C4-2B (cell line): ENCODE measurements around the gene CENPC.
"Not testable (repeated sequence)": the region's sequence is repeated elsewhere in the genome, so short reads cannot be mapped to it uniquely, and the experiment has no call there.

Experiments
- H3K27ac ChIP-seq: fragments of 450-650 bp; 2 replicates; pipeline ENCODE4 v1.5.1; 2017
- ZFX ChIP-seq: fragments of 450-650 bp; IDR thresholded peaks from 2 replicates; pipeline ENCODE4 v1.6.1; 2017
- TF ChIP-seq, protein P1 (sequence below): fragments of 450-650 bp; conservative IDR thresholded peaks from 2 replicates; pipeline ENCODE4 v1.5.1; 2017; ENCODE audit warnings: mild to moderate bottlenecking

CENPC gene

DNA sequence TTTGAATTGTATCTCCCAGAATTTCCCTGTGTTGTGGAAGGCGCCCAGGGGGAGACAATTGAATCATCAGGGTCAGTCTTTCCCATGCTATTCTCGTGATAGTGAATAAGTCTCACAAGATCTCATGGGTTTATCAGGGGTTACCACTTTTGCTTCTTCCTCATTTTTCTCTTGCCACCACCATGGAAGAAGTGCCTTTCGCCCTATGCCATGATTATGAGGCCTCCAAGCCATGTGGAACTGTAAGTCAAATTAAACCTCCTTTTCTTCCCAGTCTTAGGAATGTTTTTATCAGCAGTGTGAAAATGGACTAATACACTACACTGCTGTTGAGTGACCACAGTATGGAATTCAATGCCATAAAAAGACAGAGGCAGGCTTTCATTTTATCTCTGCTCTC, 12.2 kb downstream of the CENPC start:
- H3K27ac ChIP-seq: no peak overlapping the region
- TF ChIP-seq, protein P1, sequence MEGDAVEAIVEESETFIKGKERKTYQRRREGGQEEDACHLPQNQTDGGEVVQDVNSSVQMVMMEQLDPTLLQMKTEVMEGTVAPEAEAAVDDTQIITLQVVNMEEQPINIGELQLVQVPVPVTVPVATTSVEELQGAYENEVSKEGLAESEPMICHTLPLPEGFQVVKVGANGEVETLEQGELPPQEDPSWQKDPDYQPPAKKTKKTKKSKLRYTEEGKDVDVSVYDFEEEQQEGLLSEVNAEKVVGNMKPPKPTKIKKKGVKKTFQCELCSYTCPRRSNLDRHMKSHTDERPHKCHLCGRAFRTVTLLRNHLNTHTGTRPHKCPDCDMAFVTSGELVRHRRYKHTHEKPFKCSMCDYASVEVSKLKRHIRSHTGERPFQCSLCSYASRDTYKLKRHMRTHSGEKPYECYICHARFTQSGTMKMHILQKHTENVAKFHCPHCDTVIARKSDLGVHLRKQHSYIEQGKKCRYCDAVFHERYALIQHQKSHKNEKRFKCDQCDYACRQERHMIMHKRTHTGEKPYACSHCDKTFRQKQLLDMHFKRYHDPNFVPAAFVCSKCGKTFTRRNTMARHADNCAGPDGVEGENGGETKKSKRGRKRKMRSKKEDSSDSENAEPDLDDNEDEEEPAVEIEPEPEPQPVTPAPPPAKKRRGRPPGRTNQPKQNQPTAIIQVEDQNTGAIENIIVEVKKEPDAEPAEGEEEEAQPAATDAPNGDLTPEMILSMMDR: no peak
- TF ChIP-seq ZFX: no peak

DNA sequence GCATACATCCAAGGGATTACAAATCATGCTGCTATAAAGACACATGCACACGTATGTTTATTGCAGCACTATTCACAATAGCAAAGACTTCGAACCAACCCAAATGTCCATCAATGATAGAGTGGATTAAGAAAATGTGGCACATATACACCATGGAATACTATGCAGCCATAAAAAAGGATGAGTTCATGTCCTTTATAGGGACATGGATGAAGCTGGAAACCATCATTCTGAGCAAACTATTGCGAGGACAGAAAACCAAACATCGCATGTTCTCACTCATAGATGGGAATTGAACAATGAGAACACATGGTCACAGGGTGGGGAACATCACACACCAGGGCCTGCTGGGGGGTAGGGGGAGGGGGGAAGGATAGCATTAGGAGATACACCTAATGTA, 12.9 kb downstream of the CENPC start:
- not testable (repeated sequence) for H3K27ac ChIP-seq

DNA sequence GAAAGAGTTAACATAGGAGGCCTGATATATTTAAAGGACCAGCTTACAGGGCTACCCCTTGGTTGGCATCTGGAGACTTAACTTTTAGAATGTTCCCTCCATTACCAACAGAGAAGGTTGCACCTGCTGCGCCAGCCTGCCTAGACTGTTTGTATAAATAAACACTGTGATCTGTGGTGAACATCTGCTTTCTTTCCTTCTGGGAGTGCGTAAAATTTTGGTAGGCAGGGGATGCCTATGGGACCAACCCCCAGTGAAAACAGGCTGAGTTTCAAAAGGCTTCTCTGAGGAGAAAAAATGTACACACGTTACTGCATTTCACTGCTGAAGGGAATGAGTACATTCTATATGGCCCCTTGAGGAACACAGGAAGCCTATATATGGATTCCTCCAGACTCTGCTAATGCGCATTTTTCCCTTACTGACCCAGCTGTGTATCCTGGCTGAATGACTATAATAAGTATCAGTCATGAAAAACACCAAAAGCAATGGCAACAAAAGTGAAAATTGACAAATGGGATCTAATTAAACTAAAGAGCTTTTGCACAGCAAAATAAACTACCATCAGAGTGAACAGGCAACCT, 13.8 kb downstream of the CENPC start:
- TF ChIP-seq, protein P1: no peak
- TF ChIP-seq ZFX: no peak
- H3K27ac ChIP-seq: no peak overlapping the region

DNA sequence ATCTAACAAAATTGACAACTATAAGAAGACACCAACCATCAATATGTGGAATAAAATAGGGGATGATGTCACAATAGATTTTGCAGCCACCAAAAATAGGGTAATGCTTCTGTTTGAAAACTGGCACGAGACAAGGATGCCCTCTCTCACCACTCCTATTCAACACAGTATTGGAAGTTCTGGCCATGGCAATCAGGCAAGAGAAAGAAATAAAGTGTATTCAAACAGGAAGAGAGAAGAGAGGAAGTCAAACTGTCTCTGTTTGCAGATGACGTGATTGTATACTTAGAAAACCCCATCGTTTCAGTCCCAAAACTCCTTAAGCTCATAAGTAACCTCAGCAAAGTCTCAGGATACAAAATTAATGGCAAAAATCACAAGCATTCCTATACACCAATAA, 21.2 kb downstream of the CENPC start:
- H3K27ac ChIP-seq: not testable (repeated sequence)

DNA sequence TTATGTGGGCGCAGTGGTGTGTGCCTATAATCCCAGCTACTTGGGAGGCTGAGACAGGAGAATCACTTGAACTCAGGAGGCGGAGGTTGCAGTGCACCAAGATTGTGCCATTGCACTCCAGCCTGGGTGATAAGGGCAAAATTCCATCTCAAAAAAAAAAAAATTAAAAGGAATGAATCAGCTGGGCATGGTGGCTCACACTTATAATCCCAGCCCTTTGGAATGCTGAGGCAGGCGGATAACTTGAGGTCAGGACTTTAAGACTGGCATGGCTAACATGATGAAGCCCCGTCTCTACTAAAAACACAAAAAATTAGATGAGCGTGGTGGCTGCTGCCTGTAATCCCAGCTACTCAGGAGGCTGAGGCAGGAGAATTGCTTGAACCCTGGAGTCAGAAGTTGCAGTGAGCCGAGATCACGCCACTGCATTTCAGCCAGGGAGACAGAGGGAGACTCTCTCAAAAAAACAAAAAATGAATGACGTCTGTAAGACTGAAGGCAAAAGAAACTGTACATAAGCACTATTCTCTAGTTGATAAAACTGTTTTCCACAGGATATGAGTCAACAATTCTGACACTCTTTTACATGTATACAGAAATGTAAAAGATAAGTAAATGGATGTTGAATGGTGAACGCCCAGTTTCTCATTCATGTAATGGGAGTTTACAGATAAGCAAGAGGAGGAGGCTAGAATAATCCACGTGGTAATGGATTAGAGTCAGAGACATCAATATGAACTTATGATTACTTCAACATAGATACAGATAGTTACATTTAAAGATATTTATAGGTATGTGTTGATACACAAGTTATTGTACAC, 22.2 kb downstream of the CENPC start:
- no peak for TF ChIP-seq ZFX
- TF ChIP-seq, protein P1: no peak
- H3K27ac ChIP-seq: no peak overlapping the region

DNA sequence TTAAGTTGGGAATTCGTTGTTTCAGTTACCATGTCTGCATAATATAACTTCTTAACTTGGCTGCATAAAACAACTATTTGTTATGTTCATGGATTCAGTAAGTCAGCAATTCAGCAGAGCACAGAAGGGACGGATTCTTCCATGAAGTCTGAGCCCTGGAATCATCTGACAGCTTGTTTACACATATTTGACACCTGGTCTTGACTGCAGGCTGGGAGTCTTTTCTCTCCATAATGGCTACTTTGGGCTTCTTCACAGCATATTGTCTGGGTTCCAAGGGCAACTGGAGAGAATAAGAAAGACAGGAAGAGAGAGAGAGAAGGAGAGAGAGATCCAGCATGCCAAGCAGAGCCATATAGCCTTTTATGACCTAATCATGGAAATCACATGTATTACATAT, 23.1 kb downstream of the CENPC start:
- H3K27ac ChIP-seq: no peak overlapping the region
- TF ChIP-seq, protein P1: no peak
- no peak for TF ChIP-seq ZFX

DNA sequence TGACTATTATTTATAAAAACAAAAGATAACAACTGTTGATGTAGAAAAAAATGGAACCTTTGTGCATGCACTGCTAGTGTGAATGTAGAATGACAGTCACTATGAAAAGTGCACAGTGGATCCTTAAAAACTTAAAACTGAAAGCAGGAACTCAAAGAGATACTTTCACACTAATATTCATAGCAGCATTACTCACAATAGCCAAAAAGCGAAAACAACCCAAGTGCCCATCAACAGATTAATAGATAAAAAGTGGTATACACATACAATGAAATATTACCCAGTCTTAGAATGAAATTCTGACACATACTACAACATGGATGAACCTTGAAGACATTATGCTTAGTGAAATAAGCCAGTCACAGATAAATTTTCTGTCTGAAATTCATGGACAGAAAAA, 23.8 kb downstream of the CENPC start:
- no peak overlapping the region for H3K27ac ChIP-seq
- TF ChIP-seq, protein P1: no peak

DNA sequence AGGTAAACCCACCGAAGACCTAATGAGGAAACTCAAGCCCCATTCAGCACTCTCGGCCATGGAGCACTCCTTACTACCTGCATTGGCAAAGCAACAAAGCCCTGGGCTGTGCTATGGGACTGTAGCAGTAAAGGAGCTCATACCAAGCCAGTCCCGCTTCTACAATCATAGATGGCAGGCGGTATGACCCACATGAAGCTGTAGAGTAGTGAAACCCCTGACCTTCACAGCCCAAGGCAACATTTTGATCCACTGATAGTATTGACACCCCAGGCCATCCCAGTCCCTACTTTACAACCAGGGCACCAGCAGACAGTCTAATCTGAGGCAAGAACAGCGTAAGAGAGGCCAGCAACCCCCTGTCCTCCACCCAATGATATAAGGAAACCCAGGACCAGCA, 25.2 kb downstream of the CENPC start:
- no peak overlapping the region for H3K27ac ChIP-seq
- no peak for TF ChIP-seq ZFX
- TF ChIP-seq, protein P1: no peak
